Hematopoietic multipotent progenitor cell (in vitro differentiated cells): Measurements from ENCODE around the gene CTDSPL2. TPM values are rescaled to one million over a fixed set of nuclear protein-coding genes. Genes with fewer than 3 reads are reported as not detected.
"Not testable (repeated sequence)": the region's sequence is repeated elsewhere in the genome, so short reads cannot be mapped to it uniquely, and the experiment has no call there.

ENCODE experiments used
- DNase-seq, 3 donors: peaks; one replicate each; pipeline ENCODE4 v3.0.0-alpha.2; 2011 to 2015; ENCODE audit warnings: low read depth in 2 of 3, low spot score in 2 of 3
- total RNA-seq: library from RNA; depleted of rRNA; stranded (reverse); fragments of >200 nt; gene quantifications from one replicate; pipeline ENCODE4 v1.2.3, GENCODE V29; 2012

The CTDSPL2 gene
- total RNA-seq, 1 donor, result 51.4 TPM

GRCh38 chr15:44482090-44482489, 54.7 kb downstream of the CTDSPL2 start:
- no peak for DNase-seq

GRCh38 chr15:44485880-44486279, 58.5 kb downstream of the CTDSPL2 start:
- DNase-seq, result no peak

GRCh38 chr15:44489464-44489863, 62.0 kb downstream of the CTDSPL2 start:
- DNase-seq, result peak in 1 of 3 donors; percentile 8

GRCh38 chr15:44490622-44491021, 63.2 kb downstream of the CTDSPL2 start:
- no peak for DNase-seq

- DNase-seq, result no peak
These were observed 64.6 kb downstream of the CTDSPL2 start for GRCh38 chr15:44492040-44492439.

GRCh38 chr15:44492672-44493071, 65.2 kb downstream of the CTDSPL2 start:
- DNase-seq, result no peak

GRCh38 chr15:44495562-44495961, 68.1 kb downstream of the CTDSPL2 start:
- no peak for DNase-seq

GRCh38 chr15:44500555-44500954, 73.1 kb downstream of the CTDSPL2 start:
- no peak for DNase-seq

- peak in 2 of 3 donors; percentile 39 to 51 for DNase-seq
These were observed 74.4 kb downstream of the CTDSPL2 start for GRCh38 chr15:44501768-44502366.

- no peak for DNase-seq
These were observed 89.0 kb downstream of the CTDSPL2 start for GRCh38 chr15:44516436-44516835.

- no peak for DNase-seq
These were observed 92.1 kb downstream of the CTDSPL2 start for GRCh38 chr15:44519537-44519936.

- no peak for DNase-seq
These were observed 97.6 kb downstream of the CTDSPL2 start for GRCh38 chr15:44525018-44525417.

GRCh38 chr15:44527241-44527640, 99.8 kb downstream of the CTDSPL2 start:
- DNase-seq, result no peak

GRCh38 chr15:44529864-44530604, 102.6 kb downstream of the CTDSPL2 start:
- DNase-seq, result no peak

- no peak for DNase-seq
These were observed 103.2 kb downstream of the CTDSPL2 start for GRCh38 chr15:44530653-44531052.

GRCh38 chr15:44532275-44532674, 104.8 kb downstream of the CTDSPL2 start:
- DNase-seq, result not testable (repeated sequence)

- DNase-seq, result no peak
These were observed 105.3 kb downstream of the CTDSPL2 start for GRCh38 chr15:44532689-44533088.

GRCh38 chr15:44535092-44535491, 107.7 kb downstream of the CTDSPL2 start:
- no peak for DNase-seq

- DNase-seq, result no peak
These were observed 108.3 kb downstream of the CTDSPL2 start for GRCh38 chr15:44535523-44536301.

- DNase-seq, result peak in 2 of 3 donors; percentile 64 to 89
These were observed 109.0 kb downstream of the CTDSPL2 start for GRCh38 chr15:44536302-44536961.
